ENCODE data around the gene MIEF1.

Gene MIEF1

GRCh38 chr22:39535357-39535725 lies 33.3 kb downstream of the MIEF1 start:
- H3K27me3 Mint-ChIP-seq: no peaks in the 10 kb centered on the region
- peaks cover 12% of the 10 kb centered on the region for H3K36me3 Mint-ChIP-seq
- H3K9me3 Mint-ChIP-seq: no peaks in the 10 kb centered on the region
- no peak overlapping the region for H3K27ac Mint-ChIP-seq
- ATAC-seq: no peak
- H3K4me3 Mint-ChIP-seq: no peak overlapping the region
- H3K4me1 Mint-ChIP-seq: peaks cover 27% of the 10 kb centered on the region

DNA sequence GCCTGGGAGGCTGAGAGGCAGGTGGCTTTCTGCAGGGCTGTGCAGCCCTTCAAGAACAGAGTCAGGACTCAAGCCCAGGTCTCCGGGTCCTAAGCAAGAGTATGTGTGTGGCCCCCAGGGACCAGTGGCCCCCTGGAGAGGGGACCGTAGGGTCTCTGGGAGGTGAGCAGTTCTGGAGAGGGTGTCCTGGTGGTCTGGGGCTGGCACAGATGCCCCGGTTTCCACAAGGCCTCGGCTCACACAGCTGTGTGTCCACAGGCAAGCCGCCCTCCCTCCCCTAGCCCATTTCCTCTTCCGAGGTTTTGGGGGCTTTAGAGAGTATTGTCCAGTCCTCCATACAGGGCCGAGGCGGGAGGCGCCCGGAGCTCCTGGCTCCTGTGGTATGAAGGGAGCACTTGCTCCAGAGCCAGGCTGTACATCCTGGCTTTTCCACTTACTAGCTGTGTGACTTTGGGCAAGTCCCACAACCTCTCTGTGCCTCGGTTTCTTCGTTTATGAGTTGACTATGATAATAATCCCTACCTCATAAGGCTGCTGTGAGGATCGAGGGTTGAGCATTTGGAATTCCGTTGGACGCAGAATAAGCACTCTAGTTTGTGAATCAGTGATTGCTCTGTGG lies 33.9 kb downstream of the MIEF1 start:
- no peak for ATAC-seq
- Mint-ChIP-seq H3K4me1 (peaks cover 21% of the 10 kb centered on the region), H3K9me3 (no peaks in the 10 kb centered on the region), H3K36me3 (peaks cover 6% of the 10 kb centered on the region), H3K27me3 (no peaks in the 10 kb centered on the region), H3K27ac (no peak overlapping the region), H3K4me3 (no peak overlapping the region)

- Mint-ChIP-seq H3K4me1 (peaks cover 13% of the 10 kb centered on the region), H3K9me3 (no peaks in the 10 kb centered on the region), H3K36me3 (peaks cover 4% of the 10 kb centered on the region), H3K4me3 (no peak overlapping the region), H3K27ac (no peak overlapping the region), H3K27me3 (no peaks in the 10 kb centered on the region)
- no peak for ATAC-seq
These were observed 34.6 kb downstream of the MIEF1 start for GRCh38 chr22:39536711-39537110.

GRCh38 chr22:39537975-39538374 lies 35.9 kb downstream of the MIEF1 start:
- Mint-ChIP-seq H3K27me3 (peaks cover 4% of the 10 kb centered on the region), H3K36me3 (no peaks in the 10 kb centered on the region), H3K4me1 (peaks cover 11% of the 10 kb centered on the region), H3K9me3 (no peaks in the 10 kb centered on the region), H3K27ac (no peak overlapping the region), H3K4me3 (no peak overlapping the region)
- ATAC-seq: no peak

DNA sequence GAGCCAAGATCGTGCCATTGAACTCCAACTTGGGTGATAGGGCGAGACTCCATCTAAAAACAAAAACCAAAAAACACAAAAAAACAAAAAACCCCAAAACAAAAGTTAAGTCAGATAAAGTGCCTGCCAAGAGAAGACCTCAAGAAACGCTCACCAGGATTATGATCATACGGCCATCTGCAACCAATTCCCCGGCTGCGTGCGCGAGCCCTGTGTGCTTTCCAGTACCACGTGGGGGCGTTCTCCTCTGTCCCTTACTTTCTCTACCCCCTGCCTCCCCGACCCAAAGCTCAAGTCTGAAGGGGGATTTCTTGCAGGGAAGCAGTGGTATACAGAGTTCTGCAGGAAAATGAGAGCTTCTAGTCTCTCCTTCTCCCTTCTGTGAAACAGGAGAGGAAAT lies 41.0 kb downstream of the MIEF1 start:
- no peak overlapping the region for H3K4me3 Mint-ChIP-seq
- ATAC-seq: no peak
- peaks cover 45% of the 10 kb centered on the region for H3K27me3 Mint-ChIP-seq
- no peak overlapping the region for H3K27ac Mint-ChIP-seq
- H3K4me1 Mint-ChIP-seq: peaks cover 12% of the 10 kb centered on the region
- no peaks in the 10 kb centered on the region for H3K9me3 Mint-ChIP-seq
- no peaks in the 10 kb centered on the region for H3K36me3 Mint-ChIP-seq

DNA sequence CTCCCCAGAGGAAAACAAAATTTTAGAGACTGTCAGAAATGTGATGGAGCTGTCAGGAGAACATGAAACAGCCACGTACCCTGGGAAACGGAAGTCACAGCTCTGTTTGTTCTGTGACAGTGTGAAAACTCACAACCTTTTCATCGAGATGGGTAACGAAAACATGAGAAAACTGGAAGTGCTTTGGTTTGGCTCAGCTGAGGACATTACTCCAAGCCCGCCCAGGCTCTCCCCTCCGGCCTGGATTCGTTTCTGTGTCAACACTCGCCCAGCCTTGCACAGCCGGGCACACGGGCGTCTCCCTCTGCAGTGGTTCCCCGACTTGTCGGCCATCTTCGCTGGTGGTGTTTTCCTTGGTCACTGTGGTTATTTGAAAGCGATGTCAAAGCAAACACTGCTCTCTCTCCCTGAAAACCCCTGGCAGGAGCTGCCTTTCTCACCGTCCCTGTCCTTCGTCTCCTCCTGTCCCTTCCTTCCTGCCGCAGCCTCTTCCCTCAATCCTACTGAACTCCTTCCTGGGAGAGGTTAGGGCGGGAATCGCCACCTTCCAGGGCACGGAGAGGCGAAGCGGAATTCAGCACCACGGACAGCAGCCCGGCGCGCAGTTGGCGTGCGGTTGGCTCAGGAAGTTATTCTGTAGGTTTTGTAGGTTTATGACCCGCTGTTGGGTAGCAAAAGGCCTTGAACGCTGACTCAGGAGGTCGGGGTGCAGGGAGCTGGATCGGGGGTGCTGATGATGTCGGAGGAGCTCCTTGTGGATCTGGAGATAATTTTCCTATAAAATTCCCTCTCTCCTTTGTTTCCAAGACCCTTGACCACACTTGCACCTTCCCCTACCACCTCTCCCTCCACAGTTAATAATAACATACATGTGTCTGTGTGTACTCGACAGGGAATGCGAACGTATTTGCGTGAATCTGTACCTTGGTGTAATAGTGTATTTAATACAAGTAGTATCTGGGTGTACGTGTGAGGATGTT lies 43.6 kb downstream of the MIEF1 start:
- no peak overlapping the region for H3K4me3 Mint-ChIP-seq
- H3K4me1 Mint-ChIP-seq: peaks cover 12% of the 10 kb centered on the region
- no peak for ATAC-seq
- H3K36me3 Mint-ChIP-seq: no peaks in the 10 kb centered on the region
- no peak overlapping the region for H3K27ac Mint-ChIP-seq
- H3K27me3 Mint-ChIP-seq: peaks cover 60% of the 10 kb centered on the region
- H3K9me3 Mint-ChIP-seq: no peaks in the 10 kb centered on the region

DNA sequence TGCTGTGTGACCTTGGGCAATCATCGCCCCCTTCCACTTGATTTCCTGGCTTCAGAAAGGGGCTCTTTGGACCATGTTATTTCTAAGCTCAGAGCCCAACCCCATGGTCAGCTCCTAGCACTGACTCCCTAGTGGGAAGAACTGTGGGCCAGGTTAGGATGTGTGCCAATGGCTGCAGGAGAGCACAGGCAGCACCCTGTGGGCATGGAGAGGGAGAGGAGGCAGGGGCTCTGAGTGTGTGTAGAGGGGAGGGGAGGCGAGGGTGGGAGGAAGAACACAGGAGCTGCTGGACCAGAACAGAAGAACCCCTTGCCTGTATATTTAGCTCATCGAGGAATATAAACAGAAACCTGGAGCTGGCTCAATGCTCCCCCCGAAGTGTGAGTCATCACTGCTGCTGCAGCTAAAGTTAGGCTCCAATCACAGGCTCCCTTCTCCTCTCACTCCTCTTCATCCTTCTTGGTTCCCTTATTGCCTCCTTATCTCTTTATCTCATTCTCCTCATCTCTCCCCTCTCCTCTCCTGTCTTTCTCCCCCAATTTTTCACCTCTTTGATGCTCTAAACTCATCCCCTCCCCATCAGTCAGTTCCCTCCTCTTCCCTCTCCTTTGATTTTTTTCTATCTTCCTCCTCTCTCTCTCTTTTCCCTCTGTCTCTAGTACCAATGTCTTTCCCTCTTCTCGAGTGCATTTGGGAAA lies 44.9 kb downstream of the MIEF1 start:
- peaks cover 12% of the 10 kb centered on the region for H3K4me1 Mint-ChIP-seq
- H3K9me3 Mint-ChIP-seq: no peaks in the 10 kb centered on the region
- peaks cover 74% of the 10 kb centered on the region for H3K27me3 Mint-ChIP-seq
- no peak overlapping the region for H3K27ac Mint-ChIP-seq
- ATAC-seq: no peak
- H3K4me3 Mint-ChIP-seq: no peak overlapping the region
- no peaks in the 10 kb centered on the region for H3K36me3 Mint-ChIP-seq

GRCh38 chr22:39547587-39547947 lies 45.5 kb downstream of the MIEF1 start:
- no peak overlapping the region for H3K27ac Mint-ChIP-seq
- H3K4me1 Mint-ChIP-seq: peaks cover 12% of the 10 kb centered on the region
- H3K36me3 Mint-ChIP-seq: no peaks in the 10 kb centered on the region
- peaks cover 79% of the 10 kb centered on the region for H3K27me3 Mint-ChIP-seq
- no peak overlapping the region for H3K4me3 Mint-ChIP-seq
- ATAC-seq: no peak
- no peaks in the 10 kb centered on the region for H3K9me3 Mint-ChIP-seq

DNA sequence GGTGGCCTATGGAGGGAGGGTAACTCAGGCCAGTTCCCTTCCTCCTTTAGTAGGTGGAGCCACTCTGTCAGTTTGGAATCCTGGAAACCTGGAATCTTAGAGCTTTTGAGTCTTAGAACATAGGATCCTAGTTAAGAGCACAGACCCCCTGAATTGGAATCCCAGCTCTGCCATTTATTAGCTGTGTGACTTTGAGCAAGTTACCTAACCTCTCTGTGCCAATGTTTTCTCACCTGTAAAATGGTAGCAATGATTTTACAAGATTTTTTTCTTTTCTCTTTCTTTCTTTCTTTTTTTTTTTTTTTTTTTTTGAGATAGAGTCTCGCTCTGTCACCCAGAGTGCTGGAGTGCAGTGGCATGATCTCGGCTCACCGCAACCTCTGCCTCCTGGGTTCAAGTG lies 51.3 kb downstream of the MIEF1 start:
- no peaks in the 10 kb centered on the region for H3K9me3 Mint-ChIP-seq
- peaks cover 66% of the 10 kb centered on the region for H3K27me3 Mint-ChIP-seq
- no peak overlapping the region for H3K27ac Mint-ChIP-seq
- H3K4me1 Mint-ChIP-seq: peaks cover 6% of the 10 kb centered on the region
- no peaks in the 10 kb centered on the region for H3K36me3 Mint-ChIP-seq
- ATAC-seq: no peak
- H3K4me3 Mint-ChIP-seq: no peak overlapping the region

- Mint-ChIP-seq H3K27me3 (peaks cover 71% of the 10 kb centered on the region), H3K27ac (no peak overlapping the region), H3K4me3 (no peak overlapping the region), H3K4me1 (peaks cover 6% of the 10 kb centered on the region), H3K36me3 (no peaks in the 10 kb centered on the region), H3K9me3 (no peaks in the 10 kb centered on the region)
- ATAC-seq: no peak
These were observed 52.1 kb downstream of the MIEF1 start for GRCh38 chr22:39554151-39554550.

- no peaks in the 10 kb centered on the region for H3K36me3 Mint-ChIP-seq
- no peak for ATAC-seq
- peaks cover 56% of the 10 kb centered on the region for H3K27me3 Mint-ChIP-seq
- peak overlapping the region; percentile 58 for H3K4me3 Mint-ChIP-seq
- no peak overlapping the region for H3K27ac Mint-ChIP-seq
- H3K9me3 Mint-ChIP-seq: no peaks in the 10 kb centered on the region
- peaks cover 6% of the 10 kb centered on the region for H3K4me1 Mint-ChIP-seq
These were observed 55.1 kb downstream of the MIEF1 start for GRCh38 chr22:39556970-39557841.

- no peak overlapping the region for H3K27ac Mint-ChIP-seq
- no peak for ATAC-seq
- no peaks in the 10 kb centered on the region for H3K36me3 Mint-ChIP-seq
- H3K9me3 Mint-ChIP-seq: no peaks in the 10 kb centered on the region
- H3K27me3 Mint-ChIP-seq: peaks cover 46% of the 10 kb centered on the region
- H3K4me1 Mint-ChIP-seq: peaks cover 6% of the 10 kb centered on the region
- H3K4me3 Mint-ChIP-seq: peak overlapping the region; percentile 55
These were observed 56.2 kb downstream of the MIEF1 start for GRCh38 chr22:39558254-39558727.

DNA sequence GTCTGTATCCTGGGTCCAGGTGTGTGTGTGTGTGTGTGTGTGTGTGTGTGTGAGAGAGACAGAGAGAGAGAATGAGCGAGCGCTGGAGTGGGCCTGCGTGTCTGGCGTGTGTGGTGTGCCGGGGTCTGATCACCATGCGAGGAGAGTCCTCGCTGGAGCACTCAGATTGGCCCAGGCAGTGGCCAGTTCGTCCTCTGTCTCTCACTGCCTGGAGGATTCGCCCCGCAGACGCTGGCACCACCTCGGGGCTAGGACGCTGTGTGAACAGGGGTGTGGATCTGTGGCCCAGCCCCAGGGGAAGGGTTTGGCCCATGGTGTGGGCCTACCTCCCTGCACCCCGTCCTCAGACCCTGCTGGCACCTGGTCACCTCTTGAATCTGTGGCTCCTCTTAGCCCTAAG lies 56.9 kb downstream of the MIEF1 start:
- no peaks in the 10 kb centered on the region for H3K9me3 Mint-ChIP-seq
- H3K27me3 Mint-ChIP-seq: peaks cover 42% of the 10 kb centered on the region
- H3K4me1 Mint-ChIP-seq: peaks cover 6% of the 10 kb centered on the region
- H3K27ac Mint-ChIP-seq: no peak overlapping the region
- ATAC-seq: no peak
- no peak overlapping the region for H3K4me3 Mint-ChIP-seq
- no peaks in the 10 kb centered on the region for H3K36me3 Mint-ChIP-seq

DNA sequence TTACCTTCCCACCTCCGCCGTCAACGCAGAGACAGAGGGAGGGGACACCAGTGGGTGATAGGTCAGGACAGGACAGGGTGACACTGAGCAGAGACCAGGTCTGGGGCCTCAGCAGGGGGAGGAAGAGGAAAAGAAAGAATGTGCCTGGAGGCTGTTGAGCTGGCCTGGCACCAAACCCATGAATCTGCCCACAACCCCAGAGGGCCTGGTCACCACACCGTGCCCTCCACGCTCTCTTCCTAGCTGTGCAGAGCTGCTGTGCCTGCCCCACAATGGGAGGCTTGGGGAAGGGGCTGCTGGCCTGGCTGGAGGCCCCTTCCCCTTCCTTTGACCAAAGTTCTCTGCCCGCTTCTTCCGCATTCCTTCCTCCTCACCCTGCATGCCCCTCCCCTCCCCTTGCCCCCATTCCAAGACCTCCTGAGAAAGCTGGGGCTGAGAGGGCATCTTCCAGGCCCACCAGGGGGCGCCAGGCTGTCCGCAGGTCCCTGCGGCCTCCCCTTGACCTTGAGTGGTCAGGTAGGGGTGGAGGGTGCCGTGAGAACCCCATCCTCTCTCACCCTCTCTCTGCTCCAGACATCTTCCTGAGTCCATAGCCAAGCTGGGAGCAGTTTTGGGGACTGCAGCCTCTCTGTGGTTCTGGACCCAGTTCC lies 57.5 kb downstream of the MIEF1 start:
- no peak overlapping the region for H3K27ac Mint-ChIP-seq
- ATAC-seq: no peak
- peaks cover 42% of the 10 kb centered on the region for H3K27me3 Mint-ChIP-seq
- H3K36me3 Mint-ChIP-seq: no peaks in the 10 kb centered on the region
- H3K4me1 Mint-ChIP-seq: peaks cover 6% of the 10 kb centered on the region
- H3K9me3 Mint-ChIP-seq: no peaks in the 10 kb centered on the region
- no peak overlapping the region for H3K4me3 Mint-ChIP-seq

Measured in stimulated activated memory B cell treated with anti-CD40 and anti-IgM and Interleukin-4, amounts not matched to agents 10 μg/mL and 1 μg/mL and 100 μg/mL, for 72 hours (primary cell).